B cell (primary cell): ENCODE results near the gene ALDH1B1. TPM values are rescaled to one million over a fixed set of nuclear protein-coding genes. Genes with fewer than 3 reads are reported as not detected.

Experiments used
- ATAC-seq: fragments of 200-7000 bp; cut with Tn5 transposase; one replicate; pipeline ENCODE4 v1.10.0; 2021; ENCODE audit warnings: low read depth, mild to moderate bottlenecking, moderate number of reproducible peaks, moderate library complexity
- CTCF ChIA-PET: fragments of 350-600 bp; sonication (Branson Sonifier 250); formaldehyde crosslinking; loops from one replicate; lab custom pipeline; 2021; ENCODE audit warnings: antibody characterized with exemption, inconsistent platforms; lab: Charles Lee
- POLR2A ChIA-PET: fragments of 350-600 bp; sonication (Branson Sonifier 250); formaldehyde crosslinking; loops from one replicate; lab custom pipeline; 2021; ENCODE audit warnings: antibody characterized with exemption; lab: Charles Lee
- DNase-seq: peaks from one replicate; pipeline ENCODE4 v3.0.0; 2013
- H2AFZ ChIP-seq: 2 replicates; pipeline ENCODE4 v1.6.1; 2012; ENCODE audit warnings: mild to moderate bottlenecking, low read depth, low read length; ENCODE audit not compliant: insufficient read depth, poor library complexity, severe bottlenecking
- H3K27ac ChIP-seq, 2 donors: 1 replicate in 1 of 2; 2 replicates in 1 of 2; pipeline ENCODE4 v1.5.1; 2012 to 2013; ENCODE audit warnings: low read length in 2 of 2, mild to moderate bottlenecking in 2 of 2, moderate library complexity in 1 of 2
- H3K27me3 ChIP-seq, 4 experiments: fragments of 200-600 bp in 1 of 4; sonication (generic) in 1 of 4; replicated peaks in 1 of 4; 1 replicate in 2 of 4; 2 replicates in 2 of 4; pipeline versions ENCODE4 v1.6.1 to v1.7.0; 2013 to 2016; ENCODE audit warnings: low read length in 3 of 4, mild to moderate bottlenecking in 2 of 4, mixed read lengths in 1 of 4, moderate library complexity in 1 of 4; ENCODE audit not compliant: insufficient read depth in 4 of 4, control insufficient read depth in 3 of 4; ENCODE audit errors: control extremely low read depth in 1 of 4
- H3K36me3 ChIP-seq, 2 experiments: replicated peaks in 1 of 2; 1 replicate in 1 of 2; 2 replicates in 1 of 2; pipeline versions ENCODE4 v1.6.1 to v1.7.1; 2013; ENCODE audit warnings: low read length in 1 of 2; ENCODE audit not compliant: insufficient read depth in 2 of 2, control insufficient read depth in 1 of 2; ENCODE audit errors: control extremely low read depth in 1 of 2, extremely low read depth in 1 of 2
- H3K4me1 ChIP-seq, 2 donors: fragments of 200-600 bp in 1 of 2; sonication (generic) in 1 of 2; 1 replicate in 1 of 2; 2 replicates in 1 of 2; pipeline versions ENCODE4 v1.5.1 to v1.6.1; 2013 to 2017; ENCODE audit warnings: low read length in 2 of 2; ENCODE audit not compliant: control insufficient read depth in 2 of 2, insufficient read depth in 2 of 2
- H3K4me2 ChIP-seq: replicated peaks from 2 replicates; pipeline ENCODE3; 2012; ENCODE audit warnings: mild to moderate bottlenecking, low read depth, low read length; ENCODE audit not compliant: poor library complexity, severe bottlenecking
- H3K4me3 ChIP-seq, 5 experiments: fragments of 200-600 bp in 1 of 5; sonication (generic) in 1 of 5; 1 replicate in 3 of 5; 2 replicates in 2 of 5; pipeline versions ENCODE4 v1.5.1 to v1.7.0; 2011 to 2016; ENCODE audit warnings: low read length in 4 of 5, mild to moderate bottlenecking in 4 of 5, low read depth in 2 of 5, control low read depth in 1 of 5, moderate library complexity in 1 of 5; ENCODE audit not compliant: insufficient read depth in 1 of 5; ENCODE audit errors: control extremely low read depth in 1 of 5, extremely low read depth in 1 of 5
- H3K79me2 ChIP-seq: fragments of 200-600 bp; sonication (generic); one replicate; pipeline ENCODE4 v1.6.0; 2016; ENCODE audit warnings: low read length; ENCODE audit not compliant: control insufficient read depth, insufficient read depth
- H3K9ac ChIP-seq: fragments of 200-600 bp; sonication (generic); 2 replicates; pipeline ENCODE4 v1.6.1; 2017; ENCODE audit warnings: mild to moderate bottlenecking, low read length, moderate library complexity
- H3K9me3 ChIP-seq, 3 donors: one replicate each; pipeline versions ENCODE4 v1.6.1 to v1.7.1; 2013; ENCODE audit warnings: low read length in 2 of 3; ENCODE audit not compliant: control insufficient read depth in 2 of 3, insufficient read depth in 1 of 3; ENCODE audit errors: control extremely low read depth in 1 of 3
- H4K20me1 ChIP-seq: 2 replicates; pipeline ENCODE4 v1.6.0; 2012; ENCODE audit warnings: mild to moderate bottlenecking, low read length; ENCODE audit not compliant: insufficient read depth, control insufficient read depth, poor library complexity, severe bottlenecking
- H3K27ac Mint-ChIP-seq: one replicate; pipeline ENCODE4 v1.8.0; 2021; ENCODE audit warnings: mixed read lengths
- H3K27me3 Mint-ChIP-seq: one replicate; pipeline ENCODE4 v1.8.0; 2021; ENCODE audit warnings: mixed read lengths
- H3K4me1 Mint-ChIP-seq: one replicate; pipeline ENCODE4 v1.8.0; 2021; ENCODE audit warnings: mixed read lengths
- H3K4me3 Mint-ChIP-seq: one replicate; pipeline ENCODE4 v1.8.0; 2021; ENCODE audit warnings: mixed read lengths
- H3K9me3 Mint-ChIP-seq: one replicate; pipeline ENCODE4 v1.8.0; 2022; ENCODE audit warnings: mixed read lengths; ENCODE audit not compliant: insufficient read depth
- CTCF ChIP-seq: fragments of 200-600 bp; IDR thresholded peaks from one replicate; pipeline ENCODE4 v1.8.0; 2022; ENCODE audit warnings: antibody characterized with exemption, mild to moderate bottlenecking
- EZH2 ChIP-seq: IDR thresholded peaks from 2 replicates; pipeline ENCODE4 v1.6.1; 2012; ENCODE audit warnings: borderline replicate concordance, low read depth, mild to moderate bottlenecking, moderate library complexity, low read length; ENCODE audit not compliant: insufficient read depth, poor library complexity, severe bottlenecking
- WGBS: methylation state at CpG from one replicate; pipeline ENCODE4 v1.1.5; 2013; ENCODE audit warnings: missing lambda C conversion rate; ENCODE audit not compliant: insufficient coverage; 5-methylcytosine and 5-hydroxymethylcytosine counted together
- intact Hi-C: fragments of 100-400 bp; cut with micrococcal nuclease; formaldehyde crosslinking; loops from one replicate; pipeline ENCODE4 v1.10.0; 2022
- polyA plus RNA-seq: library from polyadenylated mRNA; depleted of rRNA; stranded (reverse); fragments of >200 nt; gene quantifications from 2 replicates; pipeline ENCODE4 v1.2.3, GENCODE V29; 2012
- total RNA-seq, 2 donors: library from RNA; stranded (reverse); fragments of 120-200 nt in 1 of 2; gene quantifications; 1 replicate in 1 of 2; 2 replicates in 1 of 2; pipeline versions ENCODE4 v1.2.3 to v1.2.4, GENCODE V29; 2013 to 2022

Gene ALDH1B1
- total and polyA plus RNA-seq, 2 donors (not counting 1 experiment from before 2014, with no cell fraction given) = 0.81 to 4.8 TPM

- Mint-ChIP-seq H3K27ac (no peak overlapping the region), H3K9me3 (peaks cover 2% of the 10 kb centered on the region), H3K4me3 (no peak overlapping the region), H3K27me3 (peaks cover 19% of the 10 kb centered on the region), H3K4me1 (peaks cover 2% of the 10 kb centered on the region)
- CTCF ChIA-PET = no interaction called here
- Histone ChIP-seq H3K9ac (no peak overlapping the region), H3K27ac (no peak overlapping the region), H3K27me3 (peaks cover 0 to 3% (median 0%) of the 10 kb centered on the region in 4 experiments), H3K79me2 (no peaks in the 10 kb centered on the region), H3K4me2 (no peak overlapping the region), H2AFZ (no peak overlapping the region), H3K36me3 (no peaks in the 10 kb centered on the region), H3K4me3 (no peak overlapping the region), H3K4me1 (peaks cover 0 to 2% of the 10 kb centered on the region in 2 donors), H4K20me1 (no peaks in the 10 kb centered on the region), H3K9me3 (peaks cover 0 to 10% (median 0%) of the 10 kb centered on the region in 3 donors)
- intact Hi-C loops = no loop called here
- DNase-seq (no peak), ATAC-seq (no peak)
- POLR2A ChIA-PET = no interaction called here
- WGBS = no CpG with 5 or more reads among the region's 1 CpG
- TF ChIP-seq CTCF (no peak), EZH2 (no peak)
Measured at GRCh38 chr9:38387066-38387465, 5.4 kb upstream of the ALDH1B1 start.

GRCh38 chr9:38387751-38388150 lies 4.8 kb upstream of the ALDH1B1 start:
- H3K9me3 Mint-ChIP-seq = peaks cover 2% of the 10 kb centered on the region
- Histone ChIP-seq H3K4me3 (no peak overlapping the region), H3K9me3 (peaks cover 0 to 10% (median 0%) of the 10 kb centered on the region in 3 donors), H4K20me1 (no peaks in the 10 kb centered on the region), H3K79me2 (no peaks in the 10 kb centered on the region), H3K4me1 (peaks cover 0 to 5% of the 10 kb centered on the region in 2 donors), H2AFZ (no peak overlapping the region), H3K27ac (no peak overlapping the region), H3K4me2 (no peak overlapping the region), H3K27me3 (peaks cover 0 to 3% (median 0%) of the 10 kb centered on the region in 4 experiments), H3K36me3 (no peaks in the 10 kb centered on the region), H3K9ac (no peak overlapping the region)
- WGBS = 88% methylated on average over 1 of the region's 4 CpGs
- ChIA-PET POLR2A (no interaction called here), CTCF (no interaction called here)
- peaks cover 19% of the 10 kb centered on the region for H3K27me3 Mint-ChIP-seq
- DNase-seq (no peak), ATAC-seq (no peak)
- intact Hi-C loops = no loop called here
- no peak overlapping the region for H3K4me3 Mint-ChIP-seq
- H3K27ac Mint-ChIP-seq = no peak overlapping the region
- peaks cover 5% of the 10 kb centered on the region for H3K4me1 Mint-ChIP-seq
- no peak for TF ChIP-seq EZH2
- TF ChIP-seq CTCF = no peak
